ENCODE measurements around the gene ANO7. TPM values are rescaled to one million over a fixed set of nuclear protein-coding genes. Genes with fewer than 3 reads are reported as not detected.
A peak's percentile ranks its signal among the peaks of the same experiment; 100 is the strongest.

Gene ANO7
- polyA plus RNA-seq, 2 donors, result 0.14 to 0.21 TPM

DNA sequence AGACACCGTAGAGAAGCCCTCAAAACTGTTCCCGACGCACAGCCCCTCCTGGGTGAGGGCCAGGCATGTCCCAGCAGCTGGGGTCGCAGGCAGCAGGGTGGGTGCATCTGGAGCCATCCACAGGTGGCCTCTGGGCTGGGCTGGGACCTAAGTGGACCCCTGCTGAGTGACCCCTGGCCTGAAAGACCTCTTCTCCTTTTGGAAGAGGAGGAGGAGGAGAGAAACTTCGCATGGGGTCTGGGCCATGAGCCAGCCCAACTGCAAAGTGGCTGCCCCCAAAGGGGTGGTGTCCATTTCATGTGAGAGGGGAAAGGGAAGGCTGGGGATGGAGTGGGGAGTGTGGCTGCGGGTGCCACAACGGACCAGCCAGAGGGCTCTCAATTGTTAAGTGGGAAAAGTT lies 25.1 kb downstream of the ANO7 start:
- WGBS, 2 donors, result 64 to 70% methylated on average over 7 of the region's 7 CpGs
- Histone ChIP-seq H3K4me1 (ENCODE audit: control insufficient read depth in 2 of 2, insufficient read depth in 2 of 2, low read length in 1 of 2) (no peaks in the 10 kb centered on the region), H3K27ac (ENCODE audit: low read depth in 2 of 2, low read length in 1 of 2) (no peak overlapping the region), H3K27me3 (ENCODE audit: control insufficient read depth in 1 of 2, insufficient read depth in 2 of 2, low read length in 2 of 2) (no peaks in the 10 kb centered on the region), H3K4me3 (ENCODE audit: low read depth in 1 of 2, low read length in 2 of 2) (no peak overlapping the region), H3K9me3 (ENCODE audit: control insufficient read depth in 2 of 2, insufficient read depth in 1 of 2, low read depth in 1 of 2, low read length in 1 of 2) (no peaks in the 10 kb centered on the region), H3K36me3 (ENCODE audit: control insufficient read depth in 2 of 2, insufficient read depth in 2 of 2, low read length in 1 of 2) (no peaks in the 10 kb centered on the region)

- WGBS, 2 donors, result 55% methylated on average over 10 of the region's 10 CpGs
- H3K4me1 ChIP-seq (ENCODE audit: control insufficient read depth in 2 of 2, insufficient read depth in 2 of 2, low read length in 1 of 2), result no peaks in the 10 kb centered on the region
- H3K4me3 ChIP-seq (ENCODE audit: low read depth in 1 of 2, low read length in 2 of 2), result no peak overlapping the region
- no peaks in the 10 kb centered on the region for H3K27me3 ChIP-seq (ENCODE audit: control insufficient read depth in 1 of 2, insufficient read depth in 2 of 2, low read length in 2 of 2)
- H3K9me3 ChIP-seq (ENCODE audit: control insufficient read depth in 2 of 2, insufficient read depth in 1 of 2, low read depth in 1 of 2, low read length in 1 of 2), result no peaks in the 10 kb centered on the region
- no peaks in the 10 kb centered on the region for H3K36me3 ChIP-seq (ENCODE audit: control insufficient read depth in 2 of 2, insufficient read depth in 2 of 2, low read length in 1 of 2)
- no peak overlapping the region for H3K27ac ChIP-seq (ENCODE audit: low read depth in 2 of 2, low read length in 1 of 2)
Measured at GRCh38 chr2:241214209-241214608, 25.7 kb downstream of the ANO7 start.

- no peak overlapping the region for H3K27ac ChIP-seq (ENCODE audit: low read depth in 2 of 2, low read length in 1 of 2)
- H3K27me3 ChIP-seq (ENCODE audit: control insufficient read depth in 1 of 2, insufficient read depth in 2 of 2, low read length in 2 of 2), result no peaks in the 10 kb centered on the region
- 80 to 85% methylated on average over 12 of the region's 12 CpGs for whole genome bisulfite sequencing, 2 donors
- H3K9me3 ChIP-seq (ENCODE audit: control insufficient read depth in 2 of 2, insufficient read depth in 1 of 2, low read depth in 1 of 2, low read length in 1 of 2), result no peaks in the 10 kb centered on the region
- no peaks in the 10 kb centered on the region for H3K36me3 ChIP-seq (ENCODE audit: control insufficient read depth in 2 of 2, insufficient read depth in 2 of 2, low read length in 1 of 2)
- H3K4me1 ChIP-seq (ENCODE audit: control insufficient read depth in 2 of 2, insufficient read depth in 2 of 2, low read length in 1 of 2), result no peaks in the 10 kb centered on the region
- H3K4me3 ChIP-seq (ENCODE audit: low read depth in 1 of 2, low read length in 2 of 2), result no peak overlapping the region
Measured at GRCh38 chr2:241214766-241215165, 26.3 kb downstream of the ANO7 start.

- no peak overlapping the region for H3K27ac ChIP-seq (ENCODE audit: low read depth in 2 of 2, low read length in 1 of 2)
- H3K4me1 ChIP-seq (ENCODE audit: control insufficient read depth in 2 of 2, insufficient read depth in 2 of 2, low read length in 1 of 2), result no peaks in the 10 kb centered on the region
- H3K27me3 ChIP-seq (ENCODE audit: control insufficient read depth in 1 of 2, insufficient read depth in 2 of 2, low read length in 2 of 2), result no peaks in the 10 kb centered on the region
Measured at GRCh38 chr2:241215421-241215820, 26.9 kb downstream of the ANO7 start.

DNA sequence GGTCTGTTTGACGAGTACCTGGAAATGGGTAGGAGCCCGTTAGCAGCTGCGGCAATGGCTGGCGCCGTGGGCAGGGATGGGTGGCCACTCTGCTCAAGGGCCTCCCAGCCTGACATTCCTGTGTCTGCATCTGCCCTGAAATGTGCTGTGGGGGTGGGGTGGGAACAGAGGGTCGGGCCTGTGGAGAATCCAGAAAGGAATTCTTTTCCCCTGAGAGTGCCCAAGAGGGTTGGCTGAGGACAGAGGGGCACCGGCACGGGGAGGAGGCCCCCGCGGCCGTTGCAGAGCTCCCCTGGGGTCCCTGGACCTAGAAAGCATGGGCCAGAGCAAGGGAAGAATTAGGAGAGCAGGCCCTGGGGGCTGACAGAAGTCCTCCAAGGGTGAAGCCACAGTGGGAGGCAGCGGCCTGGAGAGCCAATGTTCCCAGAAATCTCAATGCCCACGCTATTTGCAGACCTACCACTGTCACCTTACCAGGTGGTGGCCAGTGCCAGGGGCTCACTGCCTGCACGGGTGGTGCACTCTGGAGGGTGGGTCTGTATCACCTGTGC lies 27.8 kb downstream of the ANO7 start:
- Histone ChIP-seq H3K9me3 (ENCODE audit: control insufficient read depth in 2 of 2, insufficient read depth in 1 of 2, low read depth in 1 of 2, low read length in 1 of 2) (no peaks in the 10 kb centered on the region), H3K4me3 (ENCODE audit: low read depth in 1 of 2, low read length in 2 of 2) (no peak overlapping the region), H3K27me3 (ENCODE audit: control insufficient read depth in 1 of 2, insufficient read depth in 2 of 2, low read length in 2 of 2) (no peaks in the 10 kb centered on the region), H3K27ac (ENCODE audit: low read depth in 2 of 2, low read length in 1 of 2) (no peak overlapping the region), H3K4me1 (ENCODE audit: control insufficient read depth in 2 of 2, insufficient read depth in 2 of 2, low read length in 1 of 2) (no peaks in the 10 kb centered on the region), H3K36me3 (ENCODE audit: control insufficient read depth in 2 of 2, insufficient read depth in 2 of 2, low read length in 1 of 2) (no peaks in the 10 kb centered on the region)
- WGBS, 2 donors, result 53 to 61% methylated on average over 13 to 14 of the region's 14 CpGs

More at GRCh38 chr2:241215421-241215820, 26.9 kb downstream of the ANO7 start:
- no peaks in the 10 kb centered on the region for H3K9me3 ChIP-seq (ENCODE audit: control insufficient read depth in 2 of 2, insufficient read depth in 1 of 2, low read depth in 1 of 2, low read length in 1 of 2)
- WGBS, 2 donors, result 51 to 53% methylated on average over 9 of the region's 9 CpGs
- H3K36me3 ChIP-seq (ENCODE audit: control insufficient read depth in 2 of 2, insufficient read depth in 2 of 2, low read length in 1 of 2), result no peaks in the 10 kb centered on the region
- no peak overlapping the region for H3K4me3 ChIP-seq (ENCODE audit: low read depth in 1 of 2, low read length in 2 of 2)

GRCh38 chr2:241217320-241218031 lies 29.0 kb downstream of the ANO7 start:
- H3K4me3 ChIP-seq (ENCODE audit: low read depth in 1 of 2, low read length in 2 of 2), result peak overlapping the region; percentile 18 to 41
- 1 to 6% methylated on average over 27 to 72 of the region's 77 CpGs for WGBS, 2 donors

DNA sequence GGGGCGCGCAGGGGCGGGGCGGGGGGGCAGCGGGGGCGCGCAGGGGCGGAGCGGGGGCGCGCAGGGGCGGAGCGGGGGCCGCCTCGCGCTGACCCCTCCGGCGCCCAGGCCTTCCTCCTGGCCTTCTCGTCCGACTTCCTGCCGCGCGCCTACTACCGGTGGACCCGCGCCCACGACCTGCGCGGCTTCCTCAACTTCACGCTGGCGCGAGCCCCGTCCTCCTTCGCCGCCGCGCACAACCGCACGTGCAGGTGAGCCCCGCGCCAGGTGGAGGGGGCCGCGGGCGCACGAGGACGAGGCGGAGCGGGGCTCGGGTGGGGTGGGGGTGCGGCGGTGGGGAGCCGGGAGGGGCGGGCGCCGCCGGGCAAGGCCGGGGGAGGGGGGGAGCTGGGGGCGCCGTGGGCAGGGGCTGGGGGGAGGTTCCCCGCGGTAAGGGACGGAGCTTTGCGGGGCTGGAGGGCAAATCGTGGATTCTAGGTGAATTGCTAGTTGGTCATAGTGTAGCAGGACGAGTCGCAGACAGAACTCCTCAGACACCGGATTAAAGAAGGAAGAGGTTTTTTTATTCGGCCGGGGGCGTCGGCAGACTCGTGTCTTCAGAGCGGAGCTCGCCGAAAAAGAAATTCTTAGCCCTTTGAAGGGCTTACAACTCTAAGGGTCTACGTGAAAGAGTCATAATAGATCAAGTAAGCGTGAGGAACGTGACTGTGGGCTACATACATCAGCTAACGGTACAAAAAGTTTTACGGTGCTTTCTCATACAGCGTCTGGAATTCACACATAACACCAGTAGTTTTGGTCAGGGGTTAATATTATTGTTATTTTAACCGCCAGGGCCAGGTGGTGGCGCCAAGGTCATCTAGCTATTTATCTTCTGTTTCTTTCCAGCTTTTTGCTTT lies 29.9 kb downstream of the ANO7 start:
- Histone ChIP-seq H3K9me3 (ENCODE audit: control insufficient read depth in 2 of 2, insufficient read depth in 1 of 2, low read depth in 1 of 2, low read length in 1 of 2) (no peaks in the 10 kb centered on the region), H3K36me3 (ENCODE audit: control insufficient read depth in 2 of 2, insufficient read depth in 2 of 2, low read length in 1 of 2) (no peaks in the 10 kb centered on the region), H3K4me1 (ENCODE audit: control insufficient read depth in 2 of 2, insufficient read depth in 2 of 2, low read length in 1 of 2) (peaks cover 0 to 2% of the 10 kb centered on the region in 2 donors), H3K27ac (ENCODE audit: low read depth in 2 of 2, low read length in 1 of 2) (no peak overlapping the region), H3K27me3 (ENCODE audit: control insufficient read depth in 1 of 2, insufficient read depth in 2 of 2, low read length in 2 of 2) (no peaks in the 10 kb centered on the region), H3K4me3 (ENCODE audit: low read depth in 1 of 2, low read length in 2 of 2) (peak overlapping the region; percentile 37 to 56)
- 1% methylated on average over 49 to 81 of the region's 83 CpGs for WGBS, 2 donors

More at GRCh38 chr2:241217320-241218031, 29.0 kb downstream of the ANO7 start:
- no peaks in the 10 kb centered on the region for H3K27me3 ChIP-seq (ENCODE audit: control insufficient read depth in 1 of 2, insufficient read depth in 2 of 2, low read length in 2 of 2)
- no peaks in the 10 kb centered on the region for H3K9me3 ChIP-seq (ENCODE audit: control insufficient read depth in 2 of 2, insufficient read depth in 1 of 2, low read depth in 1 of 2, low read length in 1 of 2)
- no peaks in the 10 kb centered on the region for H3K4me1 ChIP-seq (ENCODE audit: control insufficient read depth in 2 of 2, insufficient read depth in 2 of 2, low read length in 1 of 2)
- H3K27ac ChIP-seq (ENCODE audit: low read depth in 2 of 2, low read length in 1 of 2), result peak overlapping the region; percentile 69 to 76
- no peaks in the 10 kb centered on the region for H3K36me3 ChIP-seq (ENCODE audit: control insufficient read depth in 2 of 2, insufficient read depth in 2 of 2, low read length in 1 of 2)

DNA sequence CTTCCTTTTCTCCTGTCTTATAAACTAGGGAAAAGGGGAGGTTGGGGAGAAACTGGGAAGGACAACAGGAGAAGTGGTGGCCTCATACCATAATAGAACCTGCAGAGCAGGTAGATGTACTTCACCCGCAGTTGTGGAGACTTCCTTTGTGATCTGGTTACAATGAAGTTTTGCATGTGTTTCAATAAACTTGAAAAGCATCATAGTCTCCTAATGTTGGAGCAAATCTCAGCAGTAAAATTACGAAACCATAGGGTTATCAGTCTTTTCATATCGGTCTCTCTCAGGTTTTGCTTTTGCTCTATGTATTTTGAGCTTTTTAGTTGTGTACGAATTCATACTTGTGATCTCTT lies 30.5 kb downstream of the ANO7 start:
- H3K27me3 ChIP-seq (ENCODE audit: control insufficient read depth in 1 of 2, insufficient read depth in 2 of 2, low read length in 2 of 2), result no peaks in the 10 kb centered on the region
- peaks cover 0 to 2% of the 10 kb centered on the region in 2 donors for H3K4me1 ChIP-seq (ENCODE audit: control insufficient read depth in 2 of 2, insufficient read depth in 2 of 2, low read length in 1 of 2)
- no peaks in the 10 kb centered on the region for H3K9me3 ChIP-seq (ENCODE audit: control insufficient read depth in 2 of 2, insufficient read depth in 1 of 2, low read depth in 1 of 2, low read length in 1 of 2)
- no peak overlapping the region for H3K4me3 ChIP-seq (ENCODE audit: low read depth in 1 of 2, low read length in 2 of 2)
- 34 to 54% methylated on average over 4 of the region's 4 CpGs for WGBS, 2 donors
- no peaks in the 10 kb centered on the region for H3K36me3 ChIP-seq (ENCODE audit: control insufficient read depth in 2 of 2, insufficient read depth in 2 of 2, low read length in 1 of 2)
- H3K27ac ChIP-seq (ENCODE audit: low read depth in 2 of 2, low read length in 1 of 2), result no peak overlapping the region

DNA sequence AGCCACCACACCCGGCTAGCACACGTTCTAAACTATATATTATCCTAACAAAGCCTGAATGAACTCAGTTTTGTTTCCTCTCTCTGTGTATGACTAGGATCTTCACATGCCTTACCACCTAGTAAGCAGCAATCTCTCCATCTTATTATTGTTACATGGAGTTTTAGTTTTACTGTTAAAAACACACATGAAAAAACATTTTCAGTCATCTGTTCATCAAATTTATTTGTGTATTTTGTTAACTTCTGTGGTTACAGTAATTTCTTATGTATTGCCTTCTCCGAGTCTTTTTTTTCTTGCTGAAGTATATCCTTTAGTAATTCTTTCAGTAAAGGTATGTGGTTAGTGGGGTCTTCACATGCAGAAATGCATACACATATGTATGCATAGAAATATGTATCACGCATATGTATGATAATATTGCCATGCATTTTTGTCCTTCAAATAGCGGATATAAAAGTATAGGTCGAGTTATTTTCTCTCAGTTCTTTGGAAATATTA lies 31.4 kb downstream of the ANO7 start:
- no peaks in the 10 kb centered on the region for H3K27me3 ChIP-seq (ENCODE audit: control insufficient read depth in 1 of 2, insufficient read depth in 2 of 2, low read length in 2 of 2)
- no peaks in the 10 kb centered on the region for H3K36me3 ChIP-seq (ENCODE audit: control insufficient read depth in 2 of 2, insufficient read depth in 2 of 2, low read length in 1 of 2)
- H3K9me3 ChIP-seq (ENCODE audit: control insufficient read depth in 2 of 2, insufficient read depth in 1 of 2, low read depth in 1 of 2, low read length in 1 of 2), result no peaks in the 10 kb centered on the region
- H3K4me1 ChIP-seq (ENCODE audit: control insufficient read depth in 2 of 2, insufficient read depth in 2 of 2, low read length in 1 of 2), result peaks cover 0 to 2% of the 10 kb centered on the region in 2 donors
- no peak overlapping the region for H3K27ac ChIP-seq (ENCODE audit: low read depth in 2 of 2, low read length in 1 of 2)
- no peak overlapping the region for H3K4me3 ChIP-seq (ENCODE audit: low read depth in 1 of 2, low read length in 2 of 2)
- WGBS, 2 donors, result 74 to 89% methylated on average over 6 of the region's 6 CpGs

Measured in esophagus (tissue), 2 donors.